NCI-H345 (cell line): Measurements from ENCODE around the gene UBE2J2.

Experiments
- DNase-seq: peaks from one replicate; lab custom pipeline; 2025; lab: John Stamatoyannopoulos, UW

Gene UBE2J2

GRCh38 chr1:1295154-1295923 lies 21.7 kb upstream of the UBE2J2 start:
- no peak for DNase-seq

GRCh38 chr1:1294250-1294890 lies 20.7 kb upstream of the UBE2J2 start:
- DNase-seq, result no peak

GRCh38 chr1:1293263-1294249 lies 19.9 kb upstream of the UBE2J2 start:
- no peak for DNase-seq

- no peak for DNase-seq
Measured at GRCh38 chr1:1292851-1293250, 19.2 kb upstream of the UBE2J2 start.

- no peak for DNase-seq
Measured at GRCh38 chr1:1292442-1292779, 18.8 kb upstream of the UBE2J2 start.

- peak; percentile 80 for DNase-seq
Measured at GRCh38 chr1:1291548-1292441, 18.1 kb upstream of the UBE2J2 start.

- DNase-seq, result peak; percentile 38
Measured at GRCh38 chr1:1291023-1291528, 17.4 kb upstream of the UBE2J2 start.

- peak; percentile 20 for DNase-seq
Measured at GRCh38 chr1:1290238-1290731, 16.6 kb upstream of the UBE2J2 start.

- peak; percentile 23 for DNase-seq
Measured at GRCh38 chr1:1287288-1288110, 13.8 kb upstream of the UBE2J2 start.

GRCh38 chr1:1286313-1287261 lies 12.9 kb upstream of the UBE2J2 start:
- no peak for DNase-seq

- no peak for DNase-seq
Measured at GRCh38 chr1:1285611-1286311, 12.1 kb upstream of the UBE2J2 start.

- DNase-seq, result no peak
Measured at GRCh38 chr1:1285102-1285571, 11.5 kb upstream of the UBE2J2 start.

- DNase-seq, result no peak
Measured at GRCh38 chr1:1284221-1285101, 10.8 kb upstream of the UBE2J2 start.

GRCh38 chr1:1283821-1284220 lies 10.2 kb upstream of the UBE2J2 start:
- DNase-seq, result peak; percentile 55

GRCh38 chr1:1282998-1283397 lies 9.3 kb upstream of the UBE2J2 start:
- no peak for DNase-seq

- no peak for DNase-seq
Measured at GRCh38 chr1:1281533-1282321, 8.1 kb upstream of the UBE2J2 start.
